ENCODE data around the gene GALNT10.

The GALNT10 gene

GRCh38 chr5:154193283-154193682, 2.8 kb downstream of the GALNT10 start:
- no peak for DNase-seq (ENCODE audit: low read depth in 2 of 2)
- TF ChIP-seq CTCF (IDR thresholded peaks at IDR 0.05; ENCODE audit: low read depth, low read length) = no peak
- H3K4me3 ChIP-seq (replicated peaks in 1 of 2; ENCODE audit: low read depth in 2 of 2, low read length in 2 of 2) = no peak overlapping the region

GRCh38 chr5:154193701-154194121, 3.2 kb downstream of the GALNT10 start:
- TF ChIP-seq CTCF (IDR thresholded peaks at IDR 0.05; ENCODE audit: low read depth, low read length) = no peak

GRCh38 chr5:154194345-154195329, 4.1 kb downstream of the GALNT10 start:
- DNase-seq (ENCODE audit: low read depth in 2 of 2) = peak in 1 of 2 donors; percentile 70
- TF ChIP-seq CTCF (IDR thresholded peaks at IDR 0.05; ENCODE audit: low read depth, low read length) = no peak
- H3K4me3 ChIP-seq (replicated peaks in 1 of 2; ENCODE audit: low read depth in 2 of 2, low read length in 2 of 2) = no peak overlapping the region

More at GRCh38 chr5:154193701-154194121, 3.2 kb downstream of the GALNT10 start:
- H3K4me3 ChIP-seq (replicated peaks in 1 of 2; ENCODE audit: low read depth in 2 of 2, low read length in 2 of 2) = no peak overlapping the region
- DNase-seq (ENCODE audit: low read depth in 2 of 2) = no peak

- no peak for DNase-seq (ENCODE audit: low read depth in 2 of 2)
- TF ChIP-seq CTCF (IDR thresholded peaks at IDR 0.05; ENCODE audit: low read depth, low read length) = no peak
- H3K4me3 ChIP-seq (replicated peaks in 1 of 2; ENCODE audit: low read depth in 2 of 2, low read length in 2 of 2) = no peak overlapping the region
Observed at GRCh38 chr5:154196281-154196680, 5.7 kb downstream of the GALNT10 start.

GRCh38 chr5:154196955-154197652, 6.6 kb downstream of the GALNT10 start:
- peak; percentile 31 for TF ChIP-seq CTCF (IDR thresholded peaks at IDR 0.05; ENCODE audit: low read depth, low read length)
- H3K4me3 ChIP-seq (replicated peaks in 1 of 2; ENCODE audit: low read depth in 2 of 2, low read length in 2 of 2) = no peak overlapping the region
- DNase-seq (ENCODE audit: low read depth in 2 of 2) = peak; percentile 41 to 78

GRCh38 chr5:154197801-154198491, 7.4 kb downstream of the GALNT10 start:
- no peak overlapping the region for H3K4me3 ChIP-seq (replicated peaks in 1 of 2; ENCODE audit: low read depth in 2 of 2, low read length in 2 of 2)
- no peak for TF ChIP-seq CTCF (IDR thresholded peaks at IDR 0.05; ENCODE audit: low read depth, low read length)

More at GRCh38 chr5:154197801-154198491, 7.4 kb downstream of the GALNT10 start:
- DNase-seq (ENCODE audit: low read depth in 2 of 2) = peak in 1 of 2 donors; percentile 91

Data from cardiac fibroblast (primary cell).